ENCODE data around the gene HOXA2. TPM values are rescaled to one million over a fixed set of nuclear protein-coding genes. Genes with fewer than 3 reads are reported as not detected.

HOXA2 gene
- total RNA-seq, 1 donor from 2014 or later, result not detected

DNA sequence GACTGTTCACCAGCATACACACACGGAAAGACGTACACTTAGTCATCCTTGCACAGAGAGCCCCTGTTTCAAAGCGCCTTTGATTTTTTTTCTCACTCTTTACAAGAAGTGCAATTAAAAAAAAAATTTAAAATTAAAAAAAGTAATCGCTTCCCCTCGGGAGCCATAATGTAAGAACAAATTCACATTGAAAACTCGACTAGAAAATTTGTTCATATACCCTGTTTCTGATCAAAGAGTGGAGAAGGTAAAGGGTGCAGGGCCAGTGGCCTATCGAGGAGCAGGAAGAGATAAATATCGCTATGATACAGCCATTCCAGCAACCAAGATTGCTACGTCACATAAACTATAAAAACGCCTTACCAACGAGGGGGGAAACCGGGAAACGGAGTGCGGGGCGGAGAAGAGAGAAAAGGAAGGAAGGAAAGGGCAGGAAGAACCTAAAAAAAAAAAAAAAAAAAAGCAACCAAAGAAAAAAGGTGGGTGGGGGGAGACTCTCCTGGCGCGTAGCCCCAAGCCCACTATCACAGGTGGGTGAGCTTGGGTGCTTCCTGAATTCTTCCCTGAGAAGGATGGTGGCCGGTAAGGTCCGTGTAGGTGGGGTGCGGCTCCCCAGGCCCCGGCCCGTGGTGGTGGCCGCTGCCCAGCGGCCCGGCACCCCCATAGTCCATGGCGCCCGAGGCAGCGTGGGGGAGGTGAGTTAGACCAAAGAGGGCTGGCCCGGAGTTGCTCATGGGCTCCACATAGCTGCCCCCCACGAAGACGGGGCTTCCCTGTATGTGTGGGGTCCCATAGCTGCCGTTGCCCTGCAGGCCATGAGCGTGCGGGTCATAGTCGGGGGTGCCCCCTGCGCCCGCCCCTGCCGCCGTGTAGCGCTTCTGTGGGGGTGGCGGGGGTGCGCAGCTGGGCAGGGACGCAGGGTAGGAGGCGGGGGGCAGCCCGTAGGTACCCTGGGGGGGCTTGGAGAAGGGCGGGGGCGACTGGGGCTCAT lies 5.2 kb upstream of the HOXA2 start:
- H3K36me3 Mint-ChIP-seq (ENCODE audit: unreplicated experiment), result no peaks in the 10 kb centered on the region
- no peak for DNase-seq
- H3K4me3 Mint-ChIP-seq (ENCODE audit: unreplicated experiment), result peak overlapping the region; percentile 63
- peaks cover 59% of the 10 kb centered on the region for H3K27me3 Mint-ChIP-seq (ENCODE audit: unreplicated experiment)
- TF ChIP-seq, protein P1, sequence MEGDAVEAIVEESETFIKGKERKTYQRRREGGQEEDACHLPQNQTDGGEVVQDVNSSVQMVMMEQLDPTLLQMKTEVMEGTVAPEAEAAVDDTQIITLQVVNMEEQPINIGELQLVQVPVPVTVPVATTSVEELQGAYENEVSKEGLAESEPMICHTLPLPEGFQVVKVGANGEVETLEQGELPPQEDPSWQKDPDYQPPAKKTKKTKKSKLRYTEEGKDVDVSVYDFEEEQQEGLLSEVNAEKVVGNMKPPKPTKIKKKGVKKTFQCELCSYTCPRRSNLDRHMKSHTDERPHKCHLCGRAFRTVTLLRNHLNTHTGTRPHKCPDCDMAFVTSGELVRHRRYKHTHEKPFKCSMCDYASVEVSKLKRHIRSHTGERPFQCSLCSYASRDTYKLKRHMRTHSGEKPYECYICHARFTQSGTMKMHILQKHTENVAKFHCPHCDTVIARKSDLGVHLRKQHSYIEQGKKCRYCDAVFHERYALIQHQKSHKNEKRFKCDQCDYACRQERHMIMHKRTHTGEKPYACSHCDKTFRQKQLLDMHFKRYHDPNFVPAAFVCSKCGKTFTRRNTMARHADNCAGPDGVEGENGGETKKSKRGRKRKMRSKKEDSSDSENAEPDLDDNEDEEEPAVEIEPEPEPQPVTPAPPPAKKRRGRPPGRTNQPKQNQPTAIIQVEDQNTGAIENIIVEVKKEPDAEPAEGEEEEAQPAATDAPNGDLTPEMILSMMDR (IDR thresholded peaks at IDR 0.05; ENCODE audit: partially characterized antibody, unreplicated experiment), result no peak
- peaks cover 9% of the 10 kb centered on the region for H3K4me1 Mint-ChIP-seq (ENCODE audit: low read depth, unreplicated experiment)
- peaks cover 30% of the 10 kb centered on the region for H3K9me3 Mint-ChIP-seq (ENCODE audit: unreplicated experiment)
- H3K27ac Mint-ChIP-seq (ENCODE audit: unreplicated experiment), result peak overlapping the region; percentile 3

DNA sequence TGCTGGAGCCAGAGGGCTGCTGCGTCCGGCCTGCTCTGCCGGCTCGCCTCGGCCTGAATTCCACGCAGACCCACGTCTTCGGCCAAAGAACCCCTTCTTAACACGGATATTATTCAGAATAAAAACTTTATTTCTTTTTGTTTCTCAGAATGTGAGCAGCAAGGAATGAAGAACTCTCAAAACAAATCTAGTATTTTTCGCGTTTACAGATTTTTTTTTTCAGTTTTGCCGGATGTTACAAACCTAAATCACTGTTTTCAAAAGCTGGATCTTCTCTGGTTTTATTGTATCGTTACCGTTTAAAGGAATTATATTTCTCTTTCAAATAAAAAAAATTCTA lies 4.4 kb upstream of the HOXA2 start:
- TF ChIP-seq, protein P1 (IDR thresholded peaks at IDR 0.05; ENCODE audit: partially characterized antibody, unreplicated experiment), result no peak
- Mint-ChIP-seq H3K4me1 (ENCODE audit: low read depth, unreplicated experiment) (peaks cover 9% of the 10 kb centered on the region), H3K27ac (ENCODE audit: unreplicated experiment) (no peak overlapping the region), H3K27me3 (ENCODE audit: unreplicated experiment) (peaks cover 61% of the 10 kb centered on the region), H3K9me3 (ENCODE audit: unreplicated experiment) (peaks cover 32% of the 10 kb centered on the region), H3K36me3 (ENCODE audit: unreplicated experiment) (no peaks in the 10 kb centered on the region), H3K4me3 (ENCODE audit: unreplicated experiment) (peak overlapping the region; percentile 39)
- no peak for DNase-seq

DNA sequence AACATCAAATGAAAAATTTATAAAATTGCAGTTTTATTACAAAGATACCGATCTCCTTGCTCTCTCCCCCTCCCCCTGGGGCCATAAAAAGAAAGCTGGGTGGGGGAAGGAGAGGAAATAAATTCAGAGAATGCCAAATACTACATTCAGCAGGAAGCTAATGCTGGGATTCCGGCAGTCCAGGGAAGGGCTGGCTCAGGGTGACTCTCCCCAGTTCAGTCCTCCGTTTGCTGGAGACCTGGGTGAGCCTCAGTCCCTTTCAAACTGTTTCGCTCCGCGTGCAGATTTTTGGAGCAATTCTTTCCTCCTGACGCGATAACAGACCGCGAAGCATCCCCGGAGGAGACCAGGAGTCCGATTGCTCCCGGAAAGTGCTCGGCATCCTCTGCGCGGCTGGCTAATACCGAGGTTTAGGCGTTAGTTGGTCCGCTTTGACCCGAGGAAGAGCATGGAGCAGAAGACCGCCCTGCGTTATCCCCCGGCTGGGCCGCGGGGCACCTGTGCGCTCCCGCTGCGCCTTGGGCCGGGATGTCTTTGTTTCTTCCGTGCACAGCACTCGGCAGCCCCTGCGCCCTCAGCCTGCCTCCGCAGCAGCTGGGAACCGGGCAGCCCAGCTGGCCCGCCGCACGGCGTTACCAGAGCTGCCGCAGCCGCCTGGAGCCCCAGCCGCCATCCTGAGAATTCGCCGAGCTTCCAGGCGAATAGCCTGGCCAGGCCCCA lies 3.9 kb upstream of the HOXA2 start:
- Mint-ChIP-seq H3K27ac (ENCODE audit: unreplicated experiment) (no peak overlapping the region), H3K4me1 (ENCODE audit: low read depth, unreplicated experiment) (peaks cover 9% of the 10 kb centered on the region), H3K9me3 (ENCODE audit: unreplicated experiment) (peaks cover 35% of the 10 kb centered on the region), H3K4me3 (ENCODE audit: unreplicated experiment) (peak overlapping the region; percentile 39), H3K27me3 (ENCODE audit: unreplicated experiment) (peaks cover 59% of the 10 kb centered on the region), H3K36me3 (ENCODE audit: unreplicated experiment) (no peaks in the 10 kb centered on the region)
- TF ChIP-seq, protein P1 (IDR thresholded peaks at IDR 0.05; ENCODE audit: partially characterized antibody, unreplicated experiment), result no peak
- DNase-seq, result peak; percentile 83

DNA sequence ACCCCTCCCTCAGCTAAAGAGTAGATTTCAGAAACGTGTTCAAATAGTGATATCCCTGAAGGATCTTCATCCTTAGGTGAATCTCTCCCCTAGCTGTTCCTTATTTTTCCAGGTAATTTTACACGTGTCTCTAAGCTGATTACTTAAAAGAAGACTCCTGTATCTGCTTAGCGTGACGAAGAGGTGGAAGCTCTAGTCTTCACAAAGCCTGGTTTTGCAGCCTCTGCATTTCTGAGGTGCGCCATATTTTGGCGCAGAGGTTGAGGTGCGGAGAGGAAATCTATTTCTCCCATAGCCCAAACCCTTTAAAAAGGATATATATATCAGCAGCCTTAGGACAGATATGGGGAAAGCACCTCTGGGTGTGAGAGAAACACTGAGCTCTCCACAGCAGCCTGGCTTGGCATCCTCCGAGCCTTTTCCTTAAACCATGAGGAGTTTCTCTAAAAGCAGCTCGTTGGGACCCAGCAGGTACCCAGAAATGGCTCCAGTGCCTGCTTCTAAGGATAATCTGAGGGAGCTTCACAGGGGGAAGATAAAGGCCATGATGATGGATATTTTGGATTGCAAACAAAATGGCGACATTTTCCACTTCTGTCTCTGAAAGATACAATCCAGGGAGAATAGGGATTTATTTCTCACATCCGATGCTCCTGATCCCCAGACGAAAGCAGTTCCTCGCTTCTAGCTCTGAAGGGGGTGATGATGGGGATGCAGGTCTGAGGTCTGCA lies 3.0 kb upstream of the HOXA2 start:
- TF ChIP-seq, protein P1 (IDR thresholded peaks at IDR 0.05; ENCODE audit: partially characterized antibody, unreplicated experiment), result no peak
- Mint-ChIP-seq H3K4me3 (ENCODE audit: unreplicated experiment) (peak overlapping the region; percentile 30), H3K4me1 (ENCODE audit: low read depth, unreplicated experiment) (peaks cover 7% of the 10 kb centered on the region), H3K9me3 (ENCODE audit: unreplicated experiment) (peaks cover 34% of the 10 kb centered on the region), H3K36me3 (ENCODE audit: unreplicated experiment) (no peaks in the 10 kb centered on the region), H3K27ac (ENCODE audit: unreplicated experiment) (no peak overlapping the region), H3K27me3 (ENCODE audit: unreplicated experiment) (peaks cover 63% of the 10 kb centered on the region)
- no peak for DNase-seq

Data from glutamatergic neuron (in vitro differentiated cells).